Sciatic nerve (tissue), 2 donors: ENCODE measurements around the gene NOP10. TPM values are rescaled to one million over a fixed set of nuclear protein-coding genes. Genes with fewer than 3 reads are reported as not detected.

Experiments
- ATAC-seq: fragments of 200-7000 bp; cut with Tn5 transposase; one replicate; pipeline ENCODE4 v1.9.1; 2020; ENCODE audit warnings: mild to moderate bottlenecking, moderate library complexity
- DNase-seq: peaks from one replicate; pipeline ENCODE4 v3.0.0-alpha.2; 2020; ENCODE audit warnings: low spot score
- intact Hi-C: fragments of 100-400 bp; cut with DNase I; formaldehyde crosslinking; loops from one replicate; pipeline ENCODE4 v1.14.2; 2022
- total RNA-seq: library from RNA; stranded (reverse); fragmentation: NEBNext Ultra II Directional; extraction: Animal tissue kit (Norgen Biotek cat#: 25700); gene quantifications from one replicate; pipeline ENCODE4 v1.2.1, GENCODE V29; 2021
- donor health status: DM: no; HTN: no; CAD: no.
- donor health status: DM: no; HTN: no; CAD: no.

NOP10 gene
- total RNA-seq, 1 donor from 2014 or later, result 90.2 TPM

DNA sequence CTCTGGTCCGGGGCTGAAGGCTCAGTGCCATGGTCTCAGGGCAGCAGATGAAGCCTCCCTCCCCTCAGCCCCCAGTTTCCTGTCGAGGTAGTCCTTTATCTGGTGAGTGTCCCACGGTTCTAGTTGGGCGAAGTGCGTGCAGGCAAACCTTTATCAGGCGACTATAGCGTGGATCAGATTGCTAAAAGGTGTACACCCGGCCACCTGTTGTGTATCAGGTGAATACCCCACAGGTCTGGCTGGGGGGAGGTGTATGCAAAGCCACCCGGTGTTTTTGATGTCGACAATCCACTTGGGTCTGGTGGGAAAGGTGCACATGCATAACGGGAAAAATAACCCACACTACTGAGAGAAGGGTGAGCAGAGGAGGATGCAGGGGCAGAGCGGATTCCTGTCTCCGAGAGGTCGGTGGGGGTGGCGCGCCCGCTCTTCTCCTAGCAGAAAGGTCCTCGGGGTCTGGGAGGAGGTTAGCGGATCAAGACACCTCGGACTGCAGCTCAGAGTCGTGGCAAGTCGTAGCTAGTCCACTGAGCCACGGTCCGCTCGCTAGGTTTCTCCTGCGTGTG is 5.9 kb downstream of the NOP10 start:
- ATAC-seq (peak; percentile 33), DNase-seq (no peak)
- intact Hi-C loops, result no loop called here

DNA sequence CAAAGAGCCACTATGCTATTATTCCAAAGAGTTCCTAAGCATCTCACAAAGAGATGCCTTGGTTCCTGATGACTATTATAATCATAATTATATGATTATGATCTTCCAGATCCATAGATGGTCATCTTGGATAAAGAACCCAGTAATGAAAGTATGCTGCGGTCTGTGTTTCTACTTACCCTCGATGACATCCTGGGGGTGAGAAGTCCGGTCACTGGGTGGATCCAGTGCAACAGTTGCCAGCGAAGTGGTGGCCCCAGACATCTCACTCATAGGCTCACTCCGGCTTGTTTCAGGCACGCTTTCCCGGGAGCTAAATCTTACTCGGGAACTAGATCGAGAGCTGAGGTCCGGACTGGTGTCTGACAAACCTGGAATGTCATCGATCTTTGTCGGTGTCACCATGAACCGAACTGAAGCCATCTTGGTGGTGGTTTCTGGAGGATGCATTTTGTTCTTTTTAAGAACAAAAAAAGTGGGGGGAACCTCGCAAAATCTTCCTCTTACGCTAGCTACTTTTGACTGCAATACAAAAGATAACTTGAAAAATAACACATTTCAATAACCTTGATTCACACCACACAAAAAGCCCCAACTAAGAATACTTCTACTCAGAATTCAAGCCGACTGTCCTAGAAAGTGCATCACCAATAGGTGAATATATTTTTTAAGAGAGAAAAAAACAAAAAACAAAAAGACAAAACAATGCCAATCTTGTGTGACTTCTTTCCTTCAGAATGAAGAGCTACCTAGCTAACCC is 6.5 kb downstream of the NOP10 start:
- no peak for ATAC-seq
- no peak for DNase-seq
- intact Hi-C loops, result no loop called here

DNA sequence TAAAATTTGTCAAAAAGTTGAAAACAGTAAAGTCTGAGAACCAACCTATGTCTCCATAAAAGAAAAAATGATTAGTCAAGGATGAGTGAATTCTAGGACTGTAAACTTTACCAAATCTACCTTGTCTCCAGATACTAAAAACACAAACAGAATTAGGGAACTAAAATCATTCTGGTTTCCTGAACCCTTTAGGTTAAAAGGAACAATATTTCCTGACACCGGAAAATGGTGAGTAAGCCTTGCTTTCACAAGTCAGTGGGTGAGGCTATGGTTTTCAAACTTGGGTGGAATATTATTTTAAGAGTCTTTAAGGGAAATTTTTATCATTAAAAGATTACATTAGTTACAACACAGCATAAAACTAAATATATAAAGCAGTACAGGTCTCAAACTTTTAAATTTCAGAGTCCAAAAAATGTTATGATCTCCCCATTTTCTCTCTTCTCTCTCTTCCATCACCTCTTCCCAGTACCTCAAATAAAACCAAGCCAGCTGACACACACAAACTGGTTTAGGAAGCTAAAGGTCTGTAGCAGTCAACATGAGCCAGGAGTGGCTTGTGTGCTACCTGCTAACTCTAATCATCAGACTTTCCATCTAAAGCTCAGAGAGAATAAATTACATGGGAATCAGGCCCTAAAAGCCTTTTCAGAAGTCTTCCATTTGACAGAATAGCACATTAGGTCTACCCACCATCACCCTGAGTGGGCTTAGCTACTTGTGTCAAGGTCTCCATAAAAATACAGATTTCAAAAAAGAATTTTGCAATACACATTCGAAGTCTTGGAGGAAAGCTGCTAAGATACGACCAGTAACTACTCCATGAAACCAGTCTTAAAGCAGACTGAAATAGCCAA is 7.5 kb downstream of the NOP10 start:
- intact Hi-C loops, result no loop called here
- ATAC-seq (no peak), DNase-seq (no peak)

DNA sequence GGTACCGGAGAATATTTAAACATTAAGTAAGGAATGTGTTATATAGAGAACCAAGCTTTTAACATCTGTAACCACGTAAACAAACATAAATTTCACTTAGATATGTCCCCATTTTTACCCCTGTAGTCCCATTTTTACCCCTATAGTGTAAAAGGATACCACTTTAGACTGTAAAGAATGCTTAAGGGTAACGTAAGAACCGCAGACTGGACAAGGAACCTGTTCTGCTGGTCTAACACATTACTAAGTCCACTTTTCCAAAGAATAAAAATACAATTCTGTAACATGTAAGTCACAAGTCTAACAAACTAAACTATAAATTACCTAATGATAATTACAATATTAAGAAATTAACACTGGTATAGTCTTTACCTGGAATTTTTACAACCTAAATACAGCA is 8.3 kb downstream of the NOP10 start:
- intact Hi-C loops, result no loop called here
- ATAC-seq (no peak), DNase-seq (no peak)

DNA sequence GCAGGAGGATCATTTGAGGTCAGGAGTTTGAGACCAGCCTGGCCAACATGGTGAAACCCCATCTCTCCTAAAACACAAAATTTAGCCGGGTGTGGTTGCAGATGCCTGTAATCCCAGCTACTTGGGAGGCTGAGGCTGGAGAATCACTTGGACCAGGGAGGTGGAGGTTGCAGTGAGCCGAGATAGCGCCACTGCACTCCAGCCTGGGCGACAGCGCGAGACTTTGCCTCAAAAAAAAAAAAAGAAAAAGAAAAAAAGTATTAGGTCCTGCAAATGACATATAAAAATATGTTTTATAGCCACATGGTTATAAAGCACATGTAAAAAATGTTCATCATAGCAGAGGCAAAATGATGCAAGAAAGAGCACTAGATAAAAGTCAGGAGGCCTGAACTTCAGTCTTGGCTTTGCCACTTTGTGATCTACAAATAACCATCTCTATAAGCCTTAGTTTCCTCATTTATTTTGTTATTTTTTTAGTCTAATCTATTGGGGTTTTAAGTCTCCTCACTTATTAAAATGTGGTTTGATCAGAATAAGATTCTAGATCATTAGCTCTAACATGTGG is 10.3 kb downstream of the NOP10 start:
- ATAC-seq, result no peak
- intact Hi-C loops, result no loop called here
- no peak for DNase-seq

DNA sequence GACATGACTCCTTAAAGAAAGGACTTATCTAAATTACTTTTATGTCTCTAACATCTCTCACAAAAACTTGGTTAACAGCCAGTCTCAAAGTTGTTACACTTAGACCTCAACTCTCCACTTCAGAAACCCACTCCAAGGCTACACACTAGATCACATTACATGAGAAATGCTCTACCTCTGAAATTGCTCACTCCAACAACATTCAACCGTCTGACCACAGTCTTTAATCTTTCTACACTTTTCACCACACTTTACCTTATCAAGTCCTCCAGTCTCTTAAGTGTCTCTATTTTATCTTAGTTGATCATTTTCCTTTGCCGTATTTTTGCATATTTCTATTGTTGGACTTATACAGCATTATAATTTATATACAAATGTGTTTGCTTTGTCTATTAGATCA is 11.1 kb downstream of the NOP10 start:
- intact Hi-C loops, result no loop called here
- no peak for DNase-seq
- no peak for ATAC-seq

DNA sequence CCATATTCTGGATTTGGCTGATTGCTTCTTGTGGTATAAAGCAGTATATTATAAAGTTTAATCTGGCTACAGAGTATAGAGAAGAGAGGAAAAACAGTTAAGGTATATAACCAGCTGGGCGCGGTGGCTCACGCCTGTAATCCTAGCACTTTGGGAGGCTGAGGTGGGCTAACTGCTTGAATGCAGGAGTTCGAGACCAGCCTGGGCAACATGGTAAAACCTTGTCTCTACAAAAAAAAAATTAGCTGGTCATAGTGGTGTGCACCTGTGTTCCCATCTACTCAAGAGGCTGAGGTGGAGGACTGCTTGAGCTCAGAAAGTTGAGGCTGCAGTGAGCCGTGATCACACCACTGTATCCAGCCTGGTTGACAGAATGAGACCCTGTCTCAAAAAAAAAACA is 12.7 kb downstream of the NOP10 start:
- no peak for ATAC-seq
- no peak for DNase-seq
- intact Hi-C loops, result no loop called here

DNA sequence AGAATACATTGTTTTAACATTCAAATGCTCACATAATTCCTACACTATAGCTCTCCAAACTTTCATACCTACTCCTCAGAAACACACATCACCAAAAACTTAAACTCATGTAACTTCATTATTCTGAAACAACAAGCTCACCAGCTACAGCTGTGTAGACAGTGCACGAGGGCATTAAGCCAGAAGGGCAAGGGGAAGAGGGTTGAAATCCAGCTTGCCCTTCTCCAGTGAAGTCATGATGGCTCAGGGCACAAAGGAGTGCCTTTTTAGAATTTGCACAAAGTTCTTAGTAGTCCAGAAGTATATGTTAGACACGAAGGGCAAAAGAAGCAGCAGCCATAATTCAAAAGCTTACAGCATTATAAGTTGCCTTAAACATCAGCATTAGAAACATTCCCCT is 13.9 kb downstream of the NOP10 start:
- DNase-seq, result no peak
- ATAC-seq, result no peak
- intact Hi-C loops, result no loop called here

DNA sequence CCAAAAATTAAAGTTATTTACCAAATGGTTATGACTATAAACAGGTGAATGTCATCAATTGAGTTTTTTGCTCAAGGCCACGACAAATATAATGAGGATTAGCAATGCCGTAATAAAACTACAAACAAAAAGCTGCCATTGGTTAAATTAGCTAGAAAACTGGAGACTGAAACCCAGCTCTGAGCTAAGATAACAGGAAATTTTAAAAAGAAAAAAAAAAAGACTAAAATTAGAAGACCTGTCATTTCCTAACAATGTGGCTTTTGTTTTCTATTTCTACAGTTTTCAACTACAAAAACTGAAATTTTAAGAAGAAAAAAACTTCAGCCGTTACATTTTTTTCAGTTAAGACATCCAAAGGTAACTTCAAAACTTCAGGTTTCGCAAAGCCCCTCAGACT is 15.0 kb downstream of the NOP10 start:
- ATAC-seq, result no peak
- DNase-seq, result no peak
- intact Hi-C loops, result no loop called here

DNA sequence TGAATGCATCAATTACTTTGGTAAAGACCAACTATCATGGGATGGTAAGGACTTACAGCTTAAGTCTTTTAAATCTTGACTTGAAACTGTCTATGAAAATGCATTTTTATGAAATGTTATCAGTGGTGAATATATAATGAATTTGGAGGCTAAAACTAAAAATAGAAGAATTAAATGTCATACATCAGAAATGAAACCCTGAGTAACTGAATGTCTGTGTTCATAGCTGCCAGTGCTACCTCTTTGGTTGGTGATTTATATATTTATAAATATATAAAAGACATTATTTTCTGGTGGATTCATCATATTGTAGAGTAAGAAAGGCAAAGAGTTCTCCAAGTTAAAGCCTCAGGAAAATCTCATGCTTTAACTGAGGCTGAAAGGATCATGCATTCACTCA is 17.6 kb downstream of the NOP10 start:
- ATAC-seq, result no peak
- intact Hi-C loops, result no loop called here
- DNase-seq, result no peak

DNA sequence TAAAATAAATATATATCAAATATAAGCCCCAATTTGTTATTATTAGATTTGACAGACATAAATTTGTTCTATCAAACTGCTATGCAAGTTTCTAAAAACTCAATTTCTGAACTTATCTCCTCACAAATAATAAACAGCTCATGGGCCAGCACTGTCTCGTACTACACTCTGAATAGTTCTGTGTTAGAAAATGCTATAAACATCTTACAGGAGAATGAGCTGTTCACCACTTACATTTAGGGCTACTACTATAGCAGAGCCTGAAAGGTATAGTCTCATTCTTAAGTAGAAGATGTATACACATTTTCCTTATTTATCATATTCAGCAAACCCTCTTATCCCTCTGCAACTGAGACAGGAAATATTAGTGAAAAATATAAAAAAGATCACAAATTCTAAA is 18.0 kb downstream of the NOP10 start:
- no peak for DNase-seq
- intact Hi-C loops, result no loop called here
- no peak for ATAC-seq

DNA sequence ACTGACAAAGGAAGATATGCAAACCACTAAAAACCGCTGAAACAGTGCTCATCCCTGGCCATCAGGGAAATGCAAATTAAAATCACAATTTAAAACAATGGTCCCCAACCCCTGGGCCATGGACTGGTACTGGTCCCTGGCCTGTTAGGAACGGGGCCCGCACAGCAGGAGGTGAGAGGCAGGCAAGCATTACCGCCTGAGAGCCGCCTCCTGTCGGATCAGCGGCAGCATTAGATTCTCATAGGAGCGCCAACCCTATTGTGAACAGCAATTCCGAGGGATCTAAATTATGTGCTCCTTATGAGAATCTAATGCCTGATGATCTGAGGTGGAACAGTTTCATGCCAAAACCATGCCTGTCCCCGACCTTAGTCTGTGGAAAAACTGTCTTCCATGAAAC is 19.7 kb downstream of the NOP10 start:
- DNase-seq (no peak), ATAC-seq (no peak)
- intact Hi-C loops, result no loop called here

DNA sequence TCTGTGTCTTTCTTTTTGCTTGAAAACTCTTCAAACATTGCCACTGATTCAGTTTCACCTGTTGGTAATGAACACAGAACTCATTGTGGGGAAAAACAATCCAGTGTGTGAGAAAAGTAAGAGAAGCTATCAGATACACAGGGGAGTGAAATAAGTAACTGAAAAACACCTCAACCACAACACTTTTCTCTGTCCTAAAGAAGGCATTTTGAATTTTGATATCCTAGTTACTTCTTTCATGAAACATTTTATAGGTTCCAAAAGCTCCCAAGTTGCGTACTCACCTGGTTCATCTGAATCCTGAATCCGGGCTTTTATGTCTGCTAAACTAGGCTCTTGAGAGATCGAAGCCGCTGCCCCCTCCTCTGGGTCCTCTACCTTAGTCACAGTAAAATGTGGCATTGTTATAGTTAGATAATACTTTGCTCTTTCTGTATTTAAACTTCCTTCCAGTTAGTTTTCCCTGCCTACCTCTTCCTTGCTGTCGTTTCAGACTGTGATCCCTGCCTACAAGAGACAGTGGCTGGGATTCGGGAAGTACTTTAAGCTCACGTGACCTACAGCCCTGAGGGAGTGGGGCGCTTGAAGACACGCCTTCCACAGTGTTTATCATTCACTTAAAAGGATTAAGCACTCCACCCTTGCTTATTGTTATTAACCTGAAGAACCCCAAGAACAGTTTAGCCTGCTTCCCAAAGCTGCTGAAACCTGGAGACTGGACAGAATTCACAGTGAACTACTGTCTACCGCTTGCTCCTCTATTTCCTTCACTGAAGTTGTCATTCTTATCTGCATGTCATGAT is 24.5 kb downstream of the NOP10 start:
- no peak for DNase-seq
- ATAC-seq, result peak; percentile 98
- intact Hi-C loops, result no loop called here

DNA sequence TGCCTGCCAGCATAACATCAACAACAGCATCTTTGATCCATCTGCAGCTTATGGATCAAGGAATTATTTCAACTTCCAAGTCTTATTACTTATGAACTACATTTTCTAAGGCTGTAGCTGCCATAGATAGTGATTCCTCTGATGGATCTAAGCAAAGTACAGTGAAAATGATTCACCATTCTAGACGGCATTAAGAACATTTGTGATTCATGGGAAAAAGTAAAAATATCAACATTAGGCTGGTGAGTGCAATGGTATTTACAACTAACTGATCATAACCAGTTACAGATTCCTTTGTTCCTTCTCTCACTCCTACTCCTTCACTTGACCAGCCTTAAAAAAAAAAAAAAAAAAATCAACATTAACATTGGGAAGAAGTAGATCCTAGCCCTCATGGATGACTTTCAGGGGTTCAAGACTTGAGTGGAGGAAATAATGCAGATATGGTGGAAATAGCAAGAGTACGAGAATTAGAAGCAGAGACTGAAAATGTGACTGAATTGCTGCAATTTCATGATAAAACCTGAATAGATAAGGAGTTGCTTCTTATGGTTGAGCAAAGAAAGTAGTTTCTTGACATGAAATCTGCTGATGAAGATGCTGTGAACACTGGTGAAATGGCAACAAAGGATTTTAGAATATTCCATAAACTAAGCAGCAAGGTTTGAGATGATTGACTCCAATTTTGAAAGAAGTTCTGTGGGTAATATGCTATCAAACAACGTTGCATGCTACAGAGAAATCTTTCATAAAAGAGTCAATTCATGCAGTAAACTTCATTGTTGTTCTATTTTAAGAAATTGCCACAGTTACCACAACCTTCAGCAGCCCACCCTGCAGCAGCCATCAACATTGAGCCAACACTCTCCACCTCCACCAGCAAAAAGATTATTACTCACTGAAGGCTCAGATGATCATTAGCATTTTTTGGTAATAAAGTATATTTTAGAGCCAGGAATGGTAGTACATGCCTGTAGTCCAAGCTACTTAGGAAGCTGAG is 28.1 kb downstream of the NOP10 start:
- no peak for ATAC-seq
- intact Hi-C loops, result no loop called here
- no peak for DNase-seq

DNA sequence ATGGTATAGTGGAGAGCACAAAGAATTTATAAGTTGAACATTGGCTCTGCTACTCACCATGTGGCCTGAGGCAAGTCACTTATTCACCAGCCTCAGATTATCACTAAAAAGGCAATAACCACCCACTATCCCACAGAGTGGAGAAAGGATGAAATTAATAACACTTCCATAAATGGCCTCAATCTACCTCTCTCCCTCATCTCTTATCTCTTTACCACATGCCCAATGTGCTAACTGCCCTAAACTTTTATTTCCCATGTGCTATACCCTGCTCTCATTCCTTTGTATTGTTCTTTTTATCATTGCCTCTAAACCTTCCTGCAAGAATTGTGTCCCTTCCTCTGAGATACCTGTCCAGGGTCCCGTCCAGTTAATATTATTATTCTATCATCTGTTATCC is 31.4 kb downstream of the NOP10 start:
- no peak for ATAC-seq
- intact Hi-C loops, result no loop called here

DNA sequence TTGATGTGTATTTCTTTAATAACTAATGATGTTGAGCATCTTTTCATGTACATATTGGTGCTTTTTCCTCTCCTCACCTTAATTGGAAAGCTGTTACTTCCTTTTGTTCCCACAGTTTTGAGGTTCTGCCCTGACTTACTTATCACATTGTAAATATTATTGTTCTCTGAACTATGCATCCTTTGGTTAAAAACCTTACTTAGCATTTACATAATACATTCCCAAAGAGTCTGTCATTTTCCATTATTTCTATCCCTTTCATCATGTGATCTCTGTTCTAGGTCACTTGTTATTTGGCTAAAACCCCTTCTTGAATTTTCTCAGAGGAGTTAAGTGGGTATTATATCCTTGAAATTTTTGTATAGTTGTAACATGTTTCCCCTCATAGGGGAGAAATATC is 38.3 kb downstream of the NOP10 start:
- ATAC-seq (no peak), DNase-seq (no peak)
- intact Hi-C loops, result no loop called here

More for the DNA sequence above, 31.4 kb downstream of the NOP10 start:
- no peak for DNase-seq

DNA sequence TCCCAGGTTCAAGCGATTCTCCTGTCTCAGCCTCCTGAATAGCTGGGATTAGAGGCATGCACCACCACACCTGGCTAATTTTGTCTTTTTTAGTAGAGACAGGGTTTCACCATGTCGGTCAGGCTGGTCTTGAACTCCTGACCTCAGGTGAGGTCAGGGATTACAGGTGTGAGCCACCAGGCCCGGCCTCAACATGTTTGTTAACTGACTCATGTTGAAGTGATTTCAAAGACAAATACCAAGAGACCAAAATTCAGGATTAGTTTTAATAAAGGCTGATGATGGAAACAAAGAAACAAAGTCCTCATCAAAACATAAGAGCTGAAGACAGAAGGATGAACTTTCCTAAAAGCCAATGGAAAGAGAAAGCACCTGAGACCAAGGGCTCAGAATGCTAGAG is 41.9 kb downstream of the NOP10 start:
- intact Hi-C loops, result no loop called here
- ATAC-seq (no peak), DNase-seq (no peak)

DNA sequence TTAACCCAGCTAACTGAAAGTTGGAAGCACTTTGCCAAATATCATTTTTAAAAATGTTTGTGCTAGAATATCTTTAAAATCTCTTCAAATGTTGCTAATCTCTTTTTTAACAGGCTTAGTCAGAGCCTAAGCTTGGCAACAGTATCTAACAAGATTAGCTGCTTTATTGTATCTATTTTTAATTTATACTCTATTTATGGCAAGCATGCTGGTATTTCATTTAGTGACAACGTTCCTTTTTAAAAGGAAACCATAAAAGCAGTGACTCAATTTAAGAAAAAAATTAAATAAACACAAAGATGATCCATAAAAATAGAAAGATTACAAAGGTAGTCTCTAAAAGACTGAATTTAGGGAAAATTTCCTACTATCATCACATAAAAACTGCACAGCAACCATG is 45.9 kb downstream of the NOP10 start:
- intact Hi-C loops, result no loop called here
- ATAC-seq (no peak), DNase-seq (no peak)
